ENCODE data around the gene TWNK.
"Not testable (repeated sequence)": the region's sequence is repeated elsewhere in the genome, so short reads cannot be mapped to it uniquely, and the experiment has no call there.

Gene TWNK

GRCh38 chr10:101029520-101030295 lies 42.4 kb downstream of the TWNK start:
- no peak for DNase-seq (ENCODE audit: low read depth in 1 of 2, low spot score in 1 of 2)

GRCh38 chr10:101030496-101031127 lies 43.3 kb downstream of the TWNK start:
- DNase-seq (ENCODE audit: low read depth in 1 of 2, low spot score in 1 of 2): no peak

GRCh38 chr10:101031128-101031795 lies 43.9 kb downstream of the TWNK start, which contains the start of the genes PDZD7 and SFXN3:
Gene PDZD7 (minus strand): TSS chr10:101031129. CDS start chr10:101030219, 910 bp downstream.
Gene SFXN3 (plus strand): TSS chr10:101031234. CDS start chr10:101034695, 3,461 bp downstream.
- peak; percentile 88 to 92 for DNase-seq (ENCODE audit: low read depth in 1 of 2, low spot score in 1 of 2)

- peak; percentile 52 to 55 for DNase-seq (ENCODE audit: low read depth in 1 of 2, low spot score in 1 of 2)
Observed at GRCh38 chr10:101031796-101032636, 44.7 kb downstream of the TWNK start.

- DNase-seq (ENCODE audit: low read depth in 1 of 2, low spot score in 1 of 2): peak; percentile 19 to 49
Observed at GRCh38 chr10:101032637-101033224, 45.4 kb downstream of the TWNK start.

- no peak for DNase-seq (ENCODE audit: low read depth in 1 of 2, low spot score in 1 of 2)
Observed at GRCh38 chr10:101033276-101033675, 45.9 kb downstream of the TWNK start.

GRCh38 chr10:101034404-101034803 lies 47.1 kb downstream of the TWNK start:
- DNase-seq (ENCODE audit: low read depth in 1 of 2, low spot score in 1 of 2): not testable (repeated sequence)

- no peak for DNase-seq (ENCODE audit: low read depth in 1 of 2, low spot score in 1 of 2)
Observed at GRCh38 chr10:101035314-101035713, 48.0 kb downstream of the TWNK start.

GRCh38 chr10:101035916-101036702 lies 48.8 kb downstream of the TWNK start:
- DNase-seq (ENCODE audit: low read depth in 1 of 2, low spot score in 1 of 2): no peak

GRCh38 chr10:101036726-101037125 lies 49.4 kb downstream of the TWNK start:
- DNase-seq (ENCODE audit: low read depth in 1 of 2, low spot score in 1 of 2): no peak

GRCh38 chr10:101038484-101038883 lies 51.1 kb downstream of the TWNK start:
- DNase-seq (ENCODE audit: low read depth in 1 of 2, low spot score in 1 of 2): no peak

- DNase-seq (ENCODE audit: low read depth in 1 of 2, low spot score in 1 of 2): no peak
Observed at GRCh38 chr10:101040061-101040460, 52.7 kb downstream of the TWNK start.

GRCh38 chr10:101040851-101041250 lies 53.5 kb downstream of the TWNK start:
- no peak for DNase-seq (ENCODE audit: low read depth in 1 of 2, low spot score in 1 of 2)

- DNase-seq (ENCODE audit: low read depth in 1 of 2, low spot score in 1 of 2): peak; percentile 32 to 66
Observed at GRCh38 chr10:101041252-101041761, 54.0 kb downstream of the TWNK start.

- no peak for DNase-seq (ENCODE audit: low read depth in 1 of 2, low spot score in 1 of 2)
Observed at GRCh38 chr10:101042118-101042517, 54.8 kb downstream of the TWNK start.

- peak; percentile 70 to 86 for DNase-seq (ENCODE audit: low read depth in 1 of 2, low spot score in 1 of 2)
Observed at GRCh38 chr10:101042667-101043362, 55.5 kb downstream of the TWNK start.

- no peak for DNase-seq (ENCODE audit: low read depth in 1 of 2, low spot score in 1 of 2)
Observed at GRCh38 chr10:101043363-101043707, 56.0 kb downstream of the TWNK start.
